RWPE2 (cell line): ENCODE results near the gene C8G.

ENCODE experiments used
- ATAC-seq: fragments of 200-7000 bp; cut with Tn5 transposase; 3 replicates; pipeline ENCODE4 v1.9.1; 2021; ENCODE audit warnings: low read depth
- DNase-seq: peaks from one replicate; pipeline ENCODE4 v3.0.0-alpha.2; 2020; ENCODE audit warnings: low spot score
- H3K27ac ChIP-seq: fragments of 450-650 bp; 2 replicates; pipeline ENCODE4 v1.5.1; 2017; ENCODE audit warnings: mild to moderate bottlenecking; ENCODE audit not compliant: poor library complexity, severe bottlenecking
- H3K27me3 ChIP-seq: fragments of 250-450 bp; sonication (Bioruptor Pico); 2 replicates; pipeline ENCODE4 v1.5.1; 2021; ENCODE audit warnings: mild to moderate bottlenecking, moderate library complexity; ENCODE audit not compliant: insufficient read depth, poor library complexity, severe bottlenecking
- H3K36me3 ChIP-seq: fragments of 250-450 bp; sonication (Bioruptor Pico); 2 replicates; pipeline ENCODE4 v1.5.1; 2020; ENCODE audit warnings: low read depth, mild to moderate bottlenecking, moderate library complexity
- H3K4me1 ChIP-seq: fragments of 250-450 bp; sonication (Bioruptor Pico); 2 replicates; pipeline ENCODE4 v1.5.1; 2021; ENCODE audit warnings: mild to moderate bottlenecking, moderate library complexity; ENCODE audit not compliant: insufficient read depth, poor library complexity, severe bottlenecking
- H3K4me3 ChIP-seq: fragments of 250-450 bp; sonication (Bioruptor Pico); 2 replicates; pipeline ENCODE4 v1.5.1; 2021; ENCODE audit warnings: mild to moderate bottlenecking, moderate library complexity; ENCODE audit not compliant: severe bottlenecking
- H3K9me3 ChIP-seq: fragments of 250-450 bp; sonication (Bioruptor Pico); 2 replicates; pipeline ENCODE4 v1.5.1; 2021; ENCODE audit warnings: mild to moderate bottlenecking, moderate library complexity; ENCODE audit not compliant: severe bottlenecking
- CTCF ChIP-seq: fragments of 450-650 bp; IDR thresholded peaks from one replicate; pipeline ENCODE4 v1.5.1; 2017; ENCODE audit warnings: mild to moderate bottlenecking, moderate library complexity; ENCODE audit not compliant: poor library complexity, severe bottlenecking

The C8G gene

GRCh38 chr9:136972743-136973142, 27.7 kb downstream of the C8G start:
- H3K27me3 ChIP-seq = no peaks in the 10 kb centered on the region
- DNase-seq (no peak), ATAC-seq (no peak)
- H3K36me3 ChIP-seq = no peaks in the 10 kb centered on the region
- H3K4me3 ChIP-seq = no peak overlapping the region
- H3K9me3 ChIP-seq = no peaks in the 10 kb centered on the region
- H3K27ac ChIP-seq = no peak overlapping the region
- no peak for TF ChIP-seq CTCF
- H3K4me1 ChIP-seq = peaks cover 7% of the 10 kb centered on the region

- Histone ChIP-seq H3K27me3 (no peaks in the 10 kb centered on the region), H3K27ac (no peak overlapping the region), H3K4me3 (no peak overlapping the region), H3K9me3 (no peaks in the 10 kb centered on the region), H3K4me1 (peaks cover 7% of the 10 kb centered on the region), H3K36me3 (no peaks in the 10 kb centered on the region)
- ATAC-seq (no peak), DNase-seq (no peak)
- no peak for TF ChIP-seq CTCF
These were observed 28.9 kb downstream of the C8G start for GRCh38 chr9:136973618-136974617.

- Histone ChIP-seq H3K4me1 (peaks cover 7% of the 10 kb centered on the region), H3K27me3 (no peaks in the 10 kb centered on the region), H3K36me3 (no peaks in the 10 kb centered on the region), H3K4me3 (no peak overlapping the region), H3K9me3 (no peaks in the 10 kb centered on the region), H3K27ac (no peak overlapping the region)
- ATAC-seq = peak; percentile 29; the same call in 1 of the 3 replicates
- TF ChIP-seq CTCF = no peak
- DNase-seq = no peak
These were observed 29.9 kb downstream of the C8G start for GRCh38 chr9:136974817-136975535.

- H3K27ac ChIP-seq = no peak overlapping the region
- TF ChIP-seq CTCF = no peak
- H3K27me3 ChIP-seq = no peaks in the 10 kb centered on the region
- H3K4me1 ChIP-seq = peaks cover 7% of the 10 kb centered on the region
- ATAC-seq = no peak
- H3K9me3 ChIP-seq = no peaks in the 10 kb centered on the region
- no peak for DNase-seq
- no peaks in the 10 kb centered on the region for H3K36me3 ChIP-seq
- H3K4me3 ChIP-seq = no peak overlapping the region
These were observed 30.6 kb downstream of the C8G start for GRCh38 chr9:136975644-136976043.
